Body of pancreas (tissue), 4 donors: ENCODE results near the gene C7orf25.

ENCODE experiments used
- CTCF ChIP-seq, 7 experiments: fragments of 450-650 bp in 4 of 7; fragments of 200-600 bp in 3 of 7; sonication (generic) in 3 of 7; IDR thresholded peaks; one replicate each; pipeline ENCODE4 v1.5.1; 2016 to 2019; ENCODE audit warnings: antibody characterized with exemption in 7 of 7
- POLR2A ChIP-seq, 3 donors: fragments of 450-650 bp; IDR thresholded peaks; one replicate each; pipeline ENCODE4 v1.6.1; 2016; ENCODE audit warnings: antibody characterized with exemption in 3 of 3, mild to moderate bottlenecking in 2 of 3

- TF ChIP-seq POLR2A (IDR thresholded peaks at IDR 0.05) = no peak
- no peak for TF ChIP-seq CTCF (IDR thresholded peaks at IDR 0.05)
Observed at GRCh38 chr7:42953994-42954393, 42.1 kb upstream of the C7orf25 start.
